GM21390 (cell line): ENCODE measurements around the gene NXPH4.

Experiments used
- ATAC-seq: cut with Tn5 transposase; IDR thresholded peaks from one replicate; pipeline ENCODE4 v1.9.1; 2021; ENCODE audit not compliant: unreplicated experiment

NXPH4 gene

DNA sequence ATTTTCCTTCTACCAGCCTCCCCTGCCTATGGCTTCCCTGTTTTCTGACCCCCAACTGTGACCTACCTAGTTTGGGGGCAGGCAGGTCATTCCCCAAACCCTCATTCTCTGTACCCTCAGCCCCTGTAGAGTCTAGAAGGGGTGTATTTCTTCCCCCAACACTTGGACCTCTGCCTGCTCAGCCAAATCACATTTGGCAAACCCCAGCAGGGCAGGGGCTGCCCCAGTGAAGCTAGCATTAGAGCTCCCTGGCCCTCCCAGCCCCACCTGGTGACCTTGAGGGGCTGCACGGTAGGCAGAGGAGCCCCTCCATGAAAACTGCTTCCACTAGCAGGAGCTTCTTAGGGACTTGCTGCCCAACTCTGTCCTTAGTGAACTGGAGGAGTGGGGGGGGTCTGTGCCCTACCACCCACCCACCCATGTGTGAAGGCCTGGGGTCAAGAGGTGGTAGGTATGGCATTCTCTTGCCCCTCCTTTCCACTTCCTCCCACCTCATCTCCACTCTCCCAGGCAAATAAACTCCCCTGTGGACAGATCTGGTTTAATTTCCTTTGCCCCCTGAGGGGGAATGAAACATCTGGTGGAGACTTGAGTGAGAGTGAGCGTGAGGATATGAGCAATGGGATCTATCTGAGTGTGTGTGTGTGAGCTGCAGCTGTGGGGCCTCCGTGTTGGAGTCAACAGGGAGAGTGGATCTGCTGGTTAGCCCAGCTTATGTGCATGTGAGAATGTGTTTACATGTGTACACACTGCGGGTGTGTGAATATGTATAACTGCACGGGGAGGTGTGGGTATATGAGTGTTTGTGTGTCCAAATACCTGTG, 1.6 kb downstream of the NXPH4 start:
- no peak for ATAC-seq

DNA sequence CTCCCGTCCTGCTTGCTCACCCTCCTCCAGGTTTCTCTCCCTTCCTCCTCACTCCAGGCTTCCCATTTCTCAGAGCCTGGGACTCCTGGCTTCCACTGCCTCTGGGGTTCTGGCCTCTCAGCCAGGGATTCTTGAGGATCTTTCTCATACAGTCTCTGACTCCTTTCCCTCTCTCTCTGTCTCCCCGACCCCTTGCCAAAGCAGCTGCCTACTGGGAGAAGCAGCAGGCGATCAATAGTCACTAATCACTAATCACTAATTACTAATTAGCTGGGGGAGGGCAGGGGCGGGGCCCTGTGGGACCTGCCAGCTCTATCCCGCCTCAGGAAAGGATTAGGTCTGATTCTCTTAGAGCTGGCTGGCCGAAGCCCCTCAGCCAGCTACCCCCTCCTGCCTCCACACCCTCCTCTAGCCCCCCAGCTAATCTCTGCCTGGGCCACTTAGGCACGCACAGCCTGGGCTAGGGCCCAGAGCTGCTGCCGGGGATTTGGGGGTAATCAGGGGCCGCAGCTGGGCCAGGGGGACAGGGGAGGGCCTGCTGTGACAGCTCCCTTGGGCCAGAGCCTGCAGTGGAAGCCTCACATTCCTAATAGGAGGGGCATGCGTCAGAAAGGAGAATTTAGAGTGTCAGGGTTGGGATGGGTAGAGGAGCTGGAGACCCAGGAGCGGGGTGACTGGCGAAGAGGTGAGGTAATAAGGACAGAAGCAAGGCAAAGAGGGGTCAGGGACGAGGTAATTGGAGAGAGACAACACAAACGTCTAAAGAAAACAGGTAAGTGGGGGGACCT, 2.8 kb downstream of the NXPH4 start:
- no peak for ATAC-seq

DNA sequence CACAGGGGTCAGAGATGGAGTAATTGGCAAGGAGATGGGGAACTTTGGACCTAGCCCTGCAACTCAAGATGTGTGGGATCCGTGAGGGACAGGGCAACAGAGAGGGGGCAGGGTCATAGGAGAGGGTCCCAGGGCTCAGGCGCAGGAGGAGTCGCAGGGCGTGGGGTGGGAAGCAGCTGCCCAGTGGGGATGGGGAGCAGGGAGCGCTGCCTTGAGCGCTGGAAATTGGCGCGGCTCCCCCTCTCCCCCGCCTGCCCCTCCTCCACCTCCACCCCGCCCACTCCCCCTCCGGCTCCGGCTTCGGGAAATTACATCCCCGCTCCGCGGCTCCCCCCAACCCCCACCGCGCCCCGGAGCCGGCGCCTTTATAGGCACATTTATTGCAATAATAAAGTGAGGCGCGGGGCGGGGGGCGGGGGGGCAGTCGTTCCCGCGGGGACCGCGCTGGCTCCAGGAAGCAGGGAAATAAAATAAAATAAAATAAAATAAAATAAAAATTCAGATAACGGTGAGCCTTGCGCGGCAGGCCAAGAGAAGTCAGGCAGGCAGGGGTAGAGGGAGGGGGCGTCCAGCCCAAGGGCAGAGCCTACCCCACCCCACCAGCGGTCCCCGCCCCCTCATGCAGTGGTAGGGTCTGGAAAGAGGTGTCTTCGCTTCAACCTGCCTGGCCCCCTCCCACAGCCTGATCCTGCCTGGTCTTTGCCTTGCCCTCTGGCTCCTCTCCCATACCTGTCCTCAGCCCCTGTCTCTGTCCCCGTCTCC, 3.6 kb downstream of the NXPH4 start:
- ATAC-seq: no peak

DNA sequence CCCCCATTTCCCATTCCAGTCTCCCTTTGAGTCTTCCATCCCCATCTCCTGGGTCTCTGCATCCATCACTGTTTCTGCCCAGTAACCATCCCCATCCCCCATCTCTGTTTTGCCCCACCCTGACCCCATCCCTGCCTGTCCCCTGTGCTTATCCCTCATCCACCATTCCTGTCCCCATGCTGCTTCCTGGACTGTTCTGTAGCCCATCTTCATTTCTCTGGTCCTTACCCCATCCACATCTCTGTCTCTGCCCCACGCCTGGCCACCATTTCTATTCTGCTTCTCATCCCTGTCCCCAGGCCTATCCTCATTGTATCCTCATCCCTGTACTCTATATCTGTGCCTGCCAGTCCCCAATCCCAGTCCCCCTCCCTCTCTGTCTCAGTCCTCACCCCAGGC, 4.2 kb downstream of the NXPH4 start:
- ATAC-seq: no peak

DNA sequence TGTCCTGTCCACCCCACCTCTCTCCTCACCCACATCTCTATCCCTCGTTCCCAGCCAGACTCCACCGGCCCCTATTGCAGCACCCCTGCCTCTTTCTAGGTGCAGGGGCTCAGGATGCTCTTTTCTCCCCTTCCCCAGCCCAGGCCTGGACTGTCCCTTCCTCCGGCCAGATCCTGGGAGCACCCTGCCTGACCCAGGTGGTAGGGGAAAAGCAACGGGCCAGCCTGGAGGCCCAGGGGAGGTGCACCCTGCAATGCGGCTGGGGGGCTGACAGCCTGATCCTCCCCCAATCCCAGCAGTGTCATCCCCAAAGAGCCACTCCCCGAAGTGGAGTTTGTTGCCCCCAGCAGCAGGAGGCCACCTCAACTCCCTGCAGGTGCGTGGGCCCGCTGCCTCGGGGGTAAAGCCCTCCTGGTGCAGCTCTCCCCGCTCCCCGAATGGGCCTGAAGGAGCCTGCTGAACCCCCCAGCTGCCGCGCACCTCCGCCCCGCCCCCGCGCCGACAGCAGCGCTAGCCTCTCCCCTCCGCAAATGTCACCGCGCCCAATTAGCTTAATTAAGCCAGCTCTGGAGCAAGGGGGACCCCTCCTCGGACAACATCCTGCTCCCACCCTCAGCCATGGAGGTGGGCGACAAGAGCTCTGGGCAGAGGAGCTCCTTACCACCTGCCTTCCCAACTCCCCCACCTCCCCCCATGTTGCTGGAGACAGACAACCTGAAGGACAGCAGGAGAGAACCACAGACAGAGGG, 4.7 kb downstream of the NXPH4 start:
- no peak for ATAC-seq

DNA sequence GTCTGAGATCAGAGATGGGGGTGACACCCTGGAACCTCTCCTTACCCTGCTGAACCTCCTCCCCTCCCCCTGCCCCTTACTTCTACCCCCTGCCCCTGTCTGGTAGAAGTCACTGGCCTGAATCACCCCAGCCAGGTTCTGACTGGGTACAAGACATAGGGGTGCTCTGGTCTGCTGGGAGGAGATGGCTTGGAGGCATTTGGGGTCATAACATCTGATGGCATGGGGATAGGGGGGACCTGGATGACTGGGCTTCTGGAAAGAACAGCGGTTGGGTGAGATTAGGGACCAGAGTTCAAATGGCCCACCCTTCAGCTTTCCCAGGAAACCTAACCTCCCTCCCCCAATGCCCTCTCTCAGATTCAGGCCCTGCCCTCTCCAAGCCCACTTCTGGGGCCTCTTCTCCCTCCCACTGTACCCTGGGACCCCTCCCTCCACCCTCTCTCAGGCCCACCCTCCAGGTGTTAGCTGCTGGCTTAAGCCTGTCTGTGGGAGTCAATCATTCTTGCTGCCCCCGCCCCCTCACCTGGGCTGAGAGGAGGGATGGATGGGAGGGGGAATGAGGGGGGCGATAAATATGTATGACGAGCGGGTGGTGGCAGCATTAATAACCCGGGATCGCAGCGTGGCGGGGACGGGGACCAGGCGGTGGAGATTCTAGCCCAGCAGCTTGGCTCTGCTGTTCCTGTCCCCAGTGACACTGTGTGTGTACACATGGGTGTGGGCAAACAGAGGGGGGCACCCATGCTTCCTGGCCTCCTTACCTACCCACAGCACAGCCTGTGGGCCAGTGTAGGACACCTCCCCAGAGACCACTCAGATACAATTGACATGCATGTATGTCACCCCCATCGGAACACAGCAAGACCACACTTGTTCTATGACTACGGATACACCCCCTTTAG, 5.9 kb downstream of the NXPH4 start:
- no peak for ATAC-seq

DNA sequence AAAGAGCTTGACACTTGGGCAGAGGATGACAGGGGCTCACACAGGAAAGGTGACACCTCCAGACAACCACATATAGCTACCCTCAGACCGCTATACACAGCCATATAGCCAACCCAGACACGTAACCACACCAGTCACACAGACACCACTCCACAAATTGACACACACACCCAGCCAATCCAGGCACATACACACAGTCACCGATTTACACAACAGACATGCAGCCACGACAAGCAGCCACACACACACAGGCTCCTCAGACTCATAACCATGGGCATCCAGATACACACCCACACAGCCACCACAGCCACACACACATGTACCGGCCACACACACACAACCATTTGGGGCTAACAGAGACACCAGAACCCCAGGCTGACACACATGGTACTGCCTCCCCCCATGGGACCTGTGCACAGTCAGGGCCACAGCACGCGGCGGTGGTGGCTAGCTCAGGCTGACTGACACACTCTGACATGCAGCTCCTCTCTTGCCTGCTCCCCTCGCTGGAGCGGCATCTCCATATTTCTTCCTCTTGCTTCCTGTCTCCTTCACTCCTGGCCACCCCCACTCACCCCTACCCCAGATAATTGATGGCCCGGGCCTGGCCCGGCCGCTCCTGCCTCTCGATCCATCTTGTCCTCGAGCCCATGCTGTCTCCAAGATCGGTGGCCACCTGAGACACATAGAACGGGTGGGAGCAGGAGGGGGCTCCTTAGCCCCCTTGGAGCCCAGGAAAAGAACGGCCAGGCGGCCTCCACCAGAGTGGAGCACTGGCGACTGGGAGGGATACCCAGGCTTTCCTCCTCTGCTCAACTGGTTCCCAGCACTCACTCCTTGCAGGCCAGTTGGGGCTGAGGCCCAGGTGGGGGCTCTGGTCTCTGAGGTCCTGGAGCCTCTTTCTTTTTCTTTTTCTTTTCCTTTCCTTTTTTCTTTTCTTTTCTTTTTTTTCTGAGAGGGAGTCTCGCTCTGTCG, 6.9 kb downstream of the NXPH4 start:
- no peak for ATAC-seq

DNA sequence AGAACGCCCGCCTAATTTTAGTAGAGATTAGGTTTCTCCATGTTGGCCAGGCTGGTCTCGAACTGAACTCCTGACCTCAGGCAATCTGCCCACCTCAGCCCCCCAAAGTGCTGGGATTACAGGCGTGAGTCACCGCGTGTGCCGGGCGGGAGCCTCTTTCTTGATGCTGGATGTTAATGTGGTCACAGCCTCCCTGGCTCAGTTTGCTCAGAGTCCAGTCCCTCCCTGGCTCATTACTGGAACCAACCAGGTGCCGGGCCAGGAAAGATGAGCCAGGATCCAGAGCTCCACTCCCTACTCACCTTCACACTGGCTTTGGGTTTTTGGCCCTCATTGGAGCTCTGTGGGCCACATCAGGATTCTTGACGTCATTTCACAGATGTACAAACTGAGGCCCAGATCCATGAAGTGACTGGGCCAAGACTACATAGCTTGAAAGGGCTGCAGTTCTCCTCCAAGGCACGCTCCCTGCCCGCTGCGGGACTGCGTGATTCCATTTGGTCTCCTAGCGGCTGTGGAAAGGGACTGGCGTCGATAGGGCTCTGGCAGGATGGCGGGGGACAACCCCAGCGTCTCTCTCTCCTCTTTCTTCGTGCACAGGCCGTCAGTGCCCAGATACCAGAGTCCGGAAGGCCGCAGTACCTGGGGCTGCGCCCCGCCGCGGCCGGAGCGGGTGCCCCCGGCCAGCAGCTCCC, 7.8 kb downstream of the NXPH4 start:
- no peak for ATAC-seq

DNA sequence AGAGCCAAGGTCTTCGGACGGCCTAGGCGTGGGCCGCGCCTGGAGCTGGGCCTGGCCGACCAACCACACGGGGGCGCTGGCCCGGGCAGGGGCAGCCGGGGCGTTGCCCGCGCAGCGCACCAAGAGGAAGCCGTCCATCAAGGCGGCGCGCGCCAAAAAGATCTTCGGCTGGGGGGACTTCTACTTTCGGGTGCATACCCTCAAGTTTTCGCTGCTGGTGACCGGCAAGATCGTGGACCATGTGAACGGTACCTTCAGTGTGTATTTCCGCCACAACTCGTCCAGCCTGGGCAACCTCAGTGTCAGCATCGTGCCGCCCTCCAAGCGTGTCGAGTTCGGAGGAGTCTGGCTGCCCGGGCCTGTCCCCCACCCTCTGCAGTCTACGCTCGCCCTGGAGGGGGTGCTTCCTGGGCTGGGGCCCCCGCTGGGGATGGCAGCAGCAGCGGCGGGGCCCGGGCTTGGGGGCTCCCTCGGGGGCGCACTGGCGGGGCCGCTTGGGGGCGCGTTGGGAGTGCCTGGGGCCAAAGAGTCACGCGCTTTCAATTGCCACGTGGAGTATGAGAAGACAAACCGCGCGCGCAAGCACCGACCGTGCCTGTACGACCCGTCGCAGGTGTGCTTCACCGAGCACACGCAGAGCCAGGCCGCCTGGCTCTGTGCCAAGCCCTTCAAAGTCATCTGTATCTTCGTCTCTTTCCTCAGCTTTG, 8.5 kb downstream of the NXPH4 start:
- ATAC-seq: no peak

DNA sequence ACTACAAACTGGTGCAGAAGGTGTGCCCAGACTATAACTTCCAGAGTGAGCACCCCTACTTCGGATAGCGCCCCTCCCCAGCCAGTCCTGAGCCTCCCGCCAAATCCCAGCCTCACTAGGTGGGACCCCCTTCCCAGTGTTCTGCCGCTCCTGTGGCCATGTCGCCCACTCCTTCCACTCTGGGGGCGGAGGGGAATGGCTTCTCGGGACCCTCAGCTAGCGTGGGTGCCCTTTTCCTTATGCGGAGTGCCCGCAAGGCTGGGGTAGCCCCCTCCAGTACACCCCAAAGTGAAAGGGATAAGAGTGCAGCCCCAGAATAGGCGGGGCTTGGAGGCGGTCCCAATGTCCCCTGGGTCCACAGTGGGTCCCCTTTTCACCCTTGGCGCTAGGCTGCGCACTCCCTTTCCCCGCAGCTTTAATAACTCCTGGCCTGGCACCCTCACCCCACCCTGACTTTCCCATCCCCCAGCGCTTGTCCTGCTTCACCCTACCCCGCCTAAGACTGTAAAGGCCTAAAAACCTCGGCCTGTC, 9.2 kb downstream of the NXPH4 start:
- no peak for ATAC-seq

DNA sequence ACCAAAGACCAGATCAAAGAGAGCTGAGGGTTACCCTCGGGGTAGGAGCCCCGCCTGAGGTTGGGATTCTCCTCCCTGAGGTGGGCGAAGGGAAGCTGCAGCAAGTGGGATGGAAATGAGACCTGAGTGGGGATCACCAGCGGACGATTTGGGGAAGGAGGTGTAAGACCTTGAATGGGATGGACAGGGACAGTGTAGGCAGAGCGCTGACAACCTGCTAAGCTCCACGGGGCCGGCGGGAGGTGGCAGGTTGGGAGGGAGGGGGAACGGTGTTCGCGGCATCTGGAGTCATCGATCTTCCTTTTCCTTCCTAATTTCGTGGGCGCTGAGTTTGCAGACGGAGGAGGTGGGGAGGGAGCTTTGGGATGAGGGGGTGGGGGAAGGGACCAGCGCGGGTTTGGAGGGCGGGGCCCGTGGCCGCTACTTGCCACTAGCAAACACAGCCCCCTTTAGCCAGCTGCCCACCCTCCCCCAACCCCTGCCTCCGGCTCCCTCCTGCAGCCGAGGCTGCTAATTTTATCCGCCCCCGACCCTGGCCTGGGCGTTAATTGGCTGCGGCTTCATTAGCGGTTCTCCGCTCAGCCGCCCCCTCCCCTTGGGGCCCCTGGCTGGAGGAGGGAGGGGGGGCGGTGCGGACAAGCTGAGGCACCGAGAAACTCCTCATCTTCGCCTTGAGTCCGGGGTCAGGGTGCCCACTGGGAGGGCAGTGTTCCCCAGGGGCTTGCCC, 10.2 kb downstream of the NXPH4 start:
- ATAC-seq: no peak

DNA sequence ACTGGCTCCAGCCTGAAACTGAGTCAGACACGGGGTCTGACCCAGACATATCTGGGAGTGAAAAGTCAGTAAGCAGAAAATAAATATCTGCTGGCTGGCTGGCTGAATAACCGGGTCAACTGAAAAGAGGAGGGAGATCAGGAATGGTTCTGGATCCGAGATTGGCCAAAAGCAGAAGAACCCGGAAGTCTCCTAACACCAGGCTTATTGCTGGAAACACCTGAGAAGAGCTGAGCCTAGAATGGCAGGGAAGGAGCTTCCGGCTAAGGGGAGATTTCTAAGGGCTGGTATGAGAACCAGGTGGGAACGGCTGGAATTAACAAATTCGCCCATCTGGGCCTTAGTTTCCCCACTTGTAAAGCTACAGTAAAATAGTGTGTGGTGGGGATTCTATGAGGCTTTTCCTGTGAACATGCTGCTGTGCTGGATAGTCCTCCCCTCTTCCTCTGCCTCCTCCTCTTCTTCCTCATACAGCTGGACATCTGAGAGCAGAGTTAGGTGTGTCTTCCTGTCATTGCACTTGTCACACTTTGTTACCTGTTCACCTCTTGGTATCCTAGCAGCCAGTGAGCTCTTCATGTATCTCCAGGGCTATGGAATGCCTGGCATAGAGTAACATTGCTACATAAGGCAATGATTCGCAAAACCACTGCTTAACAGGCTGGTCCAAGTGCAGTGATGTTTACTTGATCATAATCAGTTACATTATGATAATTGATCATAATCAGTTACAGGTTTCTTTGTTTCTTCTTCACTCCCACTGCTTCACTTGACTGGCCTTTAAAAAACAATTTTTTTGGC, 10.9 kb downstream of the NXPH4 start:
- ATAC-seq: no peak

DNA sequence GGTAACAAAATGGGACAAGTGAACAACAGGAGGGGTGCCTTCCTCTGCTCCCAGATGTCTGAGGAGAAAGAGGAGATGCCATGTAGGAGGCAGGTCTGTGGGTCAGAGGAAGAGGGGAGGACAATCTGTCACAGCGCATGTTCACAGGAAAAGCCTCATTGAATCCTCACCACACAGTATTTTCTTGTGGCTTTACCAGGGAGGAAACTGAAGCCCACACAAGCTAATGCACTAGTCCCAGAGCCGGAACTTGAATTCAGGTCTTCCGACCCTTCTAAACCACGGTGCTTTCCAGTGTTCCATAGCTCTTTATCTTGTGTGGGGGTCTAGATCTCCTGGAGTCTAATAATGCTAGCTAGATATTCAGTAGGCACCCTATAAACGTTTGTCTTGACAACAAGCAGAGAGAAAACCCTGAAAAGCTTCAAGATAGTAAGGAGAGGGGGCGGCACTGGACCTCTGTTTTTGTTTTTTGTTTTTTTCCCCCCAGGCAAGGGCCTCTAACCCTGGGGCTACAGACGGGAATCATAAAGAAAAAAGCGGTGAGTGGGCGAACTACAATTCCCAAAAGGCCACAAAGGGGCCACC, 12.5 kb downstream of the NXPH4 start:
- no peak for ATAC-seq

DNA sequence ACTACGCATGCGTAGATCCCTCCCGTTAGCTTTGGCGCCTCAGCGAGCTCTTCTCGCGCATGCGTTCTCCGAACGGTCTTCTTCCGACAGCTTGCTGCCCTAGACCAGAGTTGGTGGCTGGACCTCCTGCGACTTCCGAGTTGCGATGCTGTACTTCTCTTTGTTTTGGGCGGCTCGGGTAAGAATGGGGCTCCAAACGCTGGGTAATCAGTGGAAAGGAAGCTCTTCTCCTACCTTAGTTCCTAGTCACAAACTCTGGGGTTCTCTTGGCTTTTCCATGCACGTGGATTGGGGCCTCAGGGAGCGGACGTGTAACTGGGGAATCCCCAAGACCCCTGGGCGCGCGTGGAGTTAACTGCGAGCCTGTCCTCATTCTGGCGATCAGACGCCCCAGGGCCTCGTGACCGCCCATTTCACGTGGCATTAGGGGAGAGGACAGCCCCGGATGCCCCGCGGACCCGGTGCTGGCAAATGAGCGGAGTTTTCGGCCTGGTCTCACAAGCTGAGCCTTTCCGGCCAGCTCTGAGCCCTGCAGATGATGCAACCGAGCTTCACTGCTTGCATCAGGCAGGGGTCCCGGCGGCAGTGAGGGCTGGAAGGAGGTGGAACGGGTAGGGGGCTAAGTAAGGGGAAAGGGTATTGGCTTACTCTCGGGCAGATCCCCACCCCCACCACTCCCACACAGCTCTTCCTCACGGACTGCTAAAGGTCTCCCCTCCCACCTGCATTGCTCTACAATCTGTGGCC, 13.2 kb downstream of the NXPH4 start, which contains the start of gene SHMT2:
Gene SHMT2 (plus strand): TSS at position 78 of the 747 bp plus-strand sequence. CDS start 68 bp downstream, at position 146.
- peak; percentile 49 for ATAC-seq
